ENCODE results near the gene COQ10A. TPM values are rescaled to one million over a fixed set of nuclear protein-coding genes. Genes with fewer than 3 reads are reported as not detected.

Gene COQ10A
- total RNA-seq, 1 experiment from 2014 or later = 26.1 TPM

DNA sequence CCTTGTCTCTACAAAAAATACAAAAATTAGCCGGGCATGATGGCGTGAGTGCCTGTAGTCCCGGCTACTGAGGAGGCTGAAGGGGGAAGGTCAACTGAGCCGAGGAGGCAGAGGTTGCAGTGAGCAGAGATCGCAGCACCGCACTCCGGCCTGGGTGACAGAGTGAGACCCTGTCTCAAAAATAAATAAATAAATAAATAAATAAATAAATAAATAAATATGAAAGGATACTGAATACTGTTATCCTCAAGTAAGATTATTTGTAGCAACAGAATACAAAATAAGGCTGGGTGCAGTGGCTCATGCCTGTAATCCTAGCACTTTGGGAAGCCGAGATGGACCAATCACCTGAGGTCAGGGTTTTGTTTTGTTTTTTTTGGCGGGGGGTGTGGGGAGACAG, 46.9 kb upstream of the COQ10A start:
- no peaks in the 10 kb centered on the region; a peak in 1 of 5 replicates for H3K9me3 Mint-ChIP-seq
- Histone ChIP-seq H4K5ac (ENCODE audit: insufficient read length, low read depth, low read length) (no peak overlapping the region), H2AK5ac (ENCODE audit: insufficient read length, low read length) (no peak overlapping the region), H2BK5ac (ENCODE audit: insufficient read length, low read length) (no peak overlapping the region), H3K23ac (ENCODE audit: insufficient read length, low read depth, low read length) (no peak overlapping the region), H3K4me1 (ENCODE audit: insufficient read depth, low read length) (peaks cover 2% of the 10 kb centered on the region; the same call in 1 of the 2 replicates), H4K8ac (replicated peaks; ENCODE audit: insufficient read length, low read depth, low read length) (no peak overlapping the region), H3K9ac (ENCODE audit: extremely low read depth, insufficient read length, low read length) (no peak overlapping the region), H3K4me2 (ENCODE audit: insufficient read depth, insufficient read length, low read length) (no peak overlapping the region), H3K27me3 (ENCODE audit: insufficient read depth, low read length) (no peaks in the 10 kb centered on the region), H2BK20ac (ENCODE audit: low read depth, low read length, poor library complexity, severe bottlenecking) (no peak overlapping the region), H2BK15ac (ENCODE audit: low read depth, low read length) (no peak overlapping the region), H4K20me1 (ENCODE audit: control insufficient read depth, insufficient read depth, insufficient read length) (no peaks in the 10 kb centered on the region), H2AFZ (ENCODE audit: low read length) (no peak overlapping the region), H3T11ph (ENCODE audit: low read length) (no peak overlapping the region), H3K18ac (ENCODE audit: insufficient read length, low read depth, low read length) (no peak overlapping the region), H3K79me1 (ENCODE audit: insufficient read depth, low read depth, low read length, poor library complexity, severe bottlenecking) (no peaks in the 10 kb centered on the region), H3K23me2 (ENCODE audit: insufficient read length, low read depth, low read length, poor library complexity, severe bottlenecking) (peaks cover 24% of the 10 kb centered on the region), H3K9me3 (ENCODE audit: control insufficient read depth, low read depth, low read length) (no peaks in the 10 kb centered on the region), H2BK120ac (ENCODE audit: low read depth, low read length, poor library complexity, severe bottlenecking) (no peak overlapping the region), H3K56ac (ENCODE audit: insufficient read length, low read depth, low read length) (no peak overlapping the region), H3K14ac (ENCODE audit: insufficient read depth, low read length) (no peak overlapping the region), H3K79me2 (ENCODE audit: insufficient read depth, low read length) (no peaks in the 10 kb centered on the region; the same call in 1 of the 2 replicates), H4K91ac (ENCODE audit: insufficient read length, low read depth, low read length) (no peak overlapping the region), H3K27ac (ENCODE audit: insufficient read length, low read depth, low read length) (no peak overlapping the region), H3K4ac (ENCODE audit: low read depth, low read length) (no peak overlapping the region), H2BK12ac (ENCODE audit: insufficient read length, low read depth, low read length) (no peak overlapping the region)
- peaks cover 24 to 31% of the 10 kb centered on the region in 2 experiments for H3K4me1 Mint-ChIP-seq
- DNase-seq = no peak
- H3K36me3 Mint-ChIP-seq (ENCODE audit: insufficient read depth in 1 of 3, low read depth in 3 of 3) = peaks cover 20 to 31% (median 27%) of the 10 kb centered on the region in 3 experiments
- peak overlapping the region; percentile 38 to 70; a peak in 4 of 5 replicates for H3K4me3 Mint-ChIP-seq
- TF ChIP-seq, protein P1, sequence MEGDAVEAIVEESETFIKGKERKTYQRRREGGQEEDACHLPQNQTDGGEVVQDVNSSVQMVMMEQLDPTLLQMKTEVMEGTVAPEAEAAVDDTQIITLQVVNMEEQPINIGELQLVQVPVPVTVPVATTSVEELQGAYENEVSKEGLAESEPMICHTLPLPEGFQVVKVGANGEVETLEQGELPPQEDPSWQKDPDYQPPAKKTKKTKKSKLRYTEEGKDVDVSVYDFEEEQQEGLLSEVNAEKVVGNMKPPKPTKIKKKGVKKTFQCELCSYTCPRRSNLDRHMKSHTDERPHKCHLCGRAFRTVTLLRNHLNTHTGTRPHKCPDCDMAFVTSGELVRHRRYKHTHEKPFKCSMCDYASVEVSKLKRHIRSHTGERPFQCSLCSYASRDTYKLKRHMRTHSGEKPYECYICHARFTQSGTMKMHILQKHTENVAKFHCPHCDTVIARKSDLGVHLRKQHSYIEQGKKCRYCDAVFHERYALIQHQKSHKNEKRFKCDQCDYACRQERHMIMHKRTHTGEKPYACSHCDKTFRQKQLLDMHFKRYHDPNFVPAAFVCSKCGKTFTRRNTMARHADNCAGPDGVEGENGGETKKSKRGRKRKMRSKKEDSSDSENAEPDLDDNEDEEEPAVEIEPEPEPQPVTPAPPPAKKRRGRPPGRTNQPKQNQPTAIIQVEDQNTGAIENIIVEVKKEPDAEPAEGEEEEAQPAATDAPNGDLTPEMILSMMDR (conservative IDR thresholded peaks at IDR 0.05) = no peak
- H3K27me3 Mint-ChIP-seq (ENCODE audit: low read depth) = no peaks in the 10 kb centered on the region; the same call in 1 of the 2 replicates
- WGBS (ENCODE audit: extremely low coverage, insufficient read length, low lambda C conversion rate) = no CpG with 5 or more reads among the region's 9 CpGs
- H3K27ac Mint-ChIP-seq = 0 out of 7 replicates have a peak overlapping the region, but pooled peaks of 1 of the 3 experiments have one; percentile 66
